ENCODE results near the gene TRABD2B.

TRABD2B gene

GRCh38 chr1:47818682-47819573 is 178.3 kb downstream of the TRABD2B start:
- no peak for DNase-seq

GRCh38 chr1:47817861-47818260 is 179.3 kb downstream of the TRABD2B start:
- DNase-seq, result no peak

DNA sequence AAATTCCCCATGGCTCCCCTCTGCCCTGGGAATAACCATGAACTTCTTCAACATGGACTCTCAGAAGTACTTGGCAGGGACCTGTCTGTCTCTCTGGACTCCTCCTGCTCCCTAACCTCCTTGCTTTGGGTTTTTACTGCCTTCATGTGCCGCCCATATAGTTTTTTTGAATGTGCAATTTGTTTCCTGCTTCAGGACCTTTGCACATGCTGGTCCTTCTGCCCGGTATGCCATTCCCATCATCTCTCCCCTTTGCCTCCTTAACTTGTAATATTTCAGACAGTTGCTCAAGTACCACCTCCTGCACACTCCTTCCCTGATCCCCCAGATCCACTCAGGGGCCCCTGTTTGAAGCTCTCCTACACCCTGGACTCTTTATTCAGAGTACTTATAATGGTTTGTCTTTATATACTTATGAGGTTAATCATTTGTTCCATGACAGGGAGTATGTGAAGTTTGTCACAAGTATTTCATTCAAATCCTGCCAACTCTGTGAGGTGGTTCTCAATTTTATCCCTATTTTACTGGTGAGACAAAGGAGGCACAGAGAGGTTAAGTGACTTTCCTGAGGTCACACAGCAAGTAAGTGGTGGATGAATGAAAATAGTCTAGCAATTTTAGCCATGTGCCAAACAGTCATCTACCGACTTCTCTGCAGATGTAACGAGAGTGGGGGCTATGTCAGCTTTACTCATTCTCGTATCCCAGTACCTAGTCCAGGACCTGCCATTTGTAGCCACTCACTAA is 180.7 kb downstream of the TRABD2B start:
- DNase-seq, result no peak

GRCh38 chr1:47814612-47815395 is 182.4 kb downstream of the TRABD2B start:
- no peak for DNase-seq

DNA sequence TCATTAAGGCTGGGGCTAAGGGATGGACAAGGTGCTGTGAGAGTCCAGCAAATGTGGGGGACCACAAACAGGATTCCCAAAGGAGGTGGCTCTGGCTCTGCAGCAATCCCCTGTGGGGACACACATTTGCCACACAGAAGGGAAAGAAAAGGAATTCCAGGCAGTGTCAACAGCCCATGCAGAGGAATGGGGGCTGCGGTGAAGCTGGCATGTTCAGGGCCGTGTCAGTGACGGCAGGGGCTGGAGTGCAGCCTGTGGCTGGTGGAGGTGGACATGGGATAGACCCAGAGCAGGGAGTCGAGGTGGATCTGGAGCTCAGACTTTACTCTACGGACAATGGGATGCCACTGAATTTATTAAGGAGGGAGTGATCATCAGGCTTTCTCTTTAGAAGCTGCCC is 183.2 kb downstream of the TRABD2B start:
- no peak for DNase-seq

DNA sequence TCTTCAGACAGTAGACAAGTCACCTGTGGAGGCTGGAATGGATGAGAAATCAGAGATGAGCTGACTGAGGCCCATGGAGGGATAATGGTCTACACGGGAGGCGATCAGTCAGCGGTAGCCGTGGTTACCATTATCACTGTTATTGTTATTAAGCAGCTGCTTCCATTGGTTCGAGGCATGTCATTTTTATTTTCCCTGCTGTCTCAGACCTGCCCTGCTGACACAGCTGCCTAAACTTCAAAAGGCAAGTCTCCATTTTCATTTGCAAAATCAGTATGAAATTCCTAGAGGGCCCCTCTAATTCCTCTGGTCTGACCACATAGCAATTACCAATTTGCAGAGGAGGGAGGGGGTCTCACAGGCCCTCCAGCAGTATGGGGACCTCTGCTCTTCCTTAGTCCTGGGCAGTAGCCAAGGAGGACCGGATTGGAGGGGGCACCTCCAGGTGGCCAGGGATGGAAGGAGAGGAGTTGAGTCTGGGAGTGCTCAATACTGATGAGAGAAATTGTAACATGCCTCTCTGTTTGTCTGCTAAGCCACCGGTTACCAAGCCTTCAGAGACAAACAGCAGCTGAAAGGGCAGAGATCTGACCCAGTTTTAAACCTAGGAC is 184.2 kb downstream of the TRABD2B start:
- no peak for DNase-seq

DNA sequence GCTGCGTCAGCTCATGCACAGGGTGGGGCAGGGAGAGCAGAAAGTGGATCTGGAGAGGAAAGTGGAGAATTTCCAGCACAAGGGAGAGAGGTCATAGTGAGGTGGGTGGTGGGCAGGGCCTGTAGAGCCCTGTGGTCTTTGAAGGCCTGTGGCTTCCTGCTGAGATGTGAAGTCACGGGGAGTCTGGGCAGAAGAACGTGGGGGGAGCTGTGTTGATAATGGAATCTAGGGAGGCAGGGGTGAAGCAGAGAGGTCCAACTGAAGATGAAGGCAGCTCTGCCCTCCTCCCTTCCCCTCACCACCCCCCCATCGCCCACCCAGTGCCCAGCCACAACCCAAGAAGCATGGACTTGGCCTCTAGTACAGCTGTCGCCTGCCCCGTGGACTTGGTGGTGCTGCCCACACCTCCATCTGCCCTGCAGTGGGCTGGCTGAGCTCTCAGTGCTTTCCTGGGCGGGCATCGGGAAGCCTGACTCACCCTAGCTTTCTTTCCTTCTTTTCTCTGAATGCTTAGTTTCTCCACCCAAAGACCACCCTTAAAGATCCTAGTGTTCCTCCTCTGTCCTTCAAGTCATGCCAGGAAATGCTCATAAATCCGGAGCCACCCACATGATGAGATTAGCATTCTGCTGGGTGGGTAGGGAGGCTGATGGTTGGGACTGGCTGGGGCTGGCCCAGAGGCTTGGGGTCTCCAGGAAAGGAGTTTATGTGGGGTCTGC is 186.1 kb downstream of the TRABD2B start:
- DNase-seq, result no peak

DNA sequence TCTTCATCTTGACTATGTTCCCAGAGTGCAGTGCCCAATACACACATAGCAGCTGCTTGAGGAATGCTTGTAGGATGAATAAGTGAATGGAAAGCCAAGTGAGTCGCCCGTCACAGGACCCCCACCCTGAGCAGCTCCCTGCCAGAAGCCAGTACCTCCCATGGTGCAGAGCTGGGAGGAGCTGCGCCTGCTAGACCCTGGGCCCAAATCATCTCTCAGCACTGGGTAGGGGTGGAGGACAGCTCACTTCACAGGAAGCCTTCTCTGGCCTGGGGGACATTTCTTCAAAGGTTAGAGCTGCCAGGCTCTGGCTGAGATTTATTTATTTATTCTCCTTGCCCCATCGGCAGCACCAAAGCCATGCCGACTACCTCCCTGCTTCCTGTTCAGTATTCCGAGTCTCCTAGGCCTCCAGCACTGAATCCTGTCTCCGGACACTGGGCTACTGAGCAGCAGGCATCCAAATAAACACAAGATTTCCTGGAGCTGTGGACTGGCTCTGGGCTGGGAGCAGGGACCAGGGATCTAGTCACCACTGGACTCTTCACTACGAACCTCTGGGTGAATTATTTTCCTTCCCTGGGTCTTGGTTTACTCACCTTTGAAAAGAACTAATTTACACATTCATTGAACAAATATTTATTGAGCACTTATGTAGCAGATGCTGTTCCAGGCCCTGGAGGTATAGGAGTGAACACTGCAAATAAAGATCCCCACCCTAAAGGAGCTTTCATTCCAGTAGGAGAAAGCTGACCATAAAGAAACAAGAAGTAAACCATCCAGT is 187.7 kb downstream of the TRABD2B start:
- no peak for DNase-seq

DNA sequence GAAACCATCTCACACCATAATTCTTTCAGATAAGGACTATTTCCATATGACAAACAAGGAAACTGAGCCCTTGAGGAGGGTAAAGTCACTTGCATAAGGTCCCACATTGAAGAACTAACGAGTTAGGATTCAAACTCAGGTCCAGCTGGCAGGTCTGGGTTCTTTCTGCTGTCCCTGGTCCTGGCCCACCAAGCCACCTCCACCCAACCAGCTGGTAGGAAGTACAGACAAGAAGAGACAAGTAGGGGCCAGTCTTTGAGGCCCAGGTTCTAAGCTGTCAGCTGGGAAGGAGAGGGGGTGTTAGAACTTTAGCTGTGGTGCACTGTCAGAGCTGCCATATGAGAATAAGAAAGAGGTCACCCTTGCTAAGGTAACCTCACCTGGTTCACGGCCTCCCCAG is 188.6 kb downstream of the TRABD2B start:
- no peak for DNase-seq

DNA sequence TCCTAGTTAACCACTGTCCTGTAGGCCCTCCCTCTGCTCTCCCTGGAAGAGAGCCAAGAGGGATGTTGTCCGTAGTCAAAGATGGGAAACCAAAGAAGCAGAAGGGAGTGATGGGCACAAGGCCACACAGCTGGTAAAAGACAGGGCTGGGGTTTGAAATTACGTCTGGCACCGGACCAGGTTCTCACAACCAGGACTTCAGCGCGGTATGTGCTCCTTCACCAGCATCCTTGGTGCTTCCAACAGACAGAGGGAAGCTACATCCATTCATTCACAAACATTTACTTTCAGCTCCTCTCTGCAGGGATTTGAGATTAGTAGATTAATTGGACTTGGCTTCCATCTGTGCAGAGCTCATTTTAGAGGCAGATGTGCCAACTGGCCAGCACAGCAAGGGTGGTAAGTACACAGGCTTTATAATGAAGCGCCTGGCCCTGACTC is 191.2 kb downstream of the TRABD2B start:
- DNase-seq, result no peak

DNA sequence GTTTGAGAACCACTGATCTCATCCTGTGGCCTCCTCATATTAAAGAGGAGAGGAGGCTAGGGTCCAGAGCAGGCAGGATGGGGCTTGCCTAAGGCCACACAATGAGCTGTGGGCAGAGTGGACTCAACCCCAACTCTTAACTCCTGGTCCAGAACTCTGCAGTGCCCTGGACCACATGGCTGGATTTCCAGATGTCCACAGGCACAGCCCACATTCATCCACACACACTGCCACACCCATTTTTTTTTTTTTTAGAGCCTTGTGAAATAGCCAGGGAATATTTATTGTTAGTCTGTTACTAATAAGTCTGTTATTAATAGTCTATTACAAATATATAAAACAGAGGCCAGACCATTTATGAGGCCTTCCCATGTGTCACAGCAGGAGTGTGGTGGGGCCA is 192.2 kb downstream of the TRABD2B start:
- no peak for DNase-seq

GRCh38 chr1:47803815-47804501 is 193.2 kb downstream of the TRABD2B start:
- no peak for DNase-seq

DNA sequence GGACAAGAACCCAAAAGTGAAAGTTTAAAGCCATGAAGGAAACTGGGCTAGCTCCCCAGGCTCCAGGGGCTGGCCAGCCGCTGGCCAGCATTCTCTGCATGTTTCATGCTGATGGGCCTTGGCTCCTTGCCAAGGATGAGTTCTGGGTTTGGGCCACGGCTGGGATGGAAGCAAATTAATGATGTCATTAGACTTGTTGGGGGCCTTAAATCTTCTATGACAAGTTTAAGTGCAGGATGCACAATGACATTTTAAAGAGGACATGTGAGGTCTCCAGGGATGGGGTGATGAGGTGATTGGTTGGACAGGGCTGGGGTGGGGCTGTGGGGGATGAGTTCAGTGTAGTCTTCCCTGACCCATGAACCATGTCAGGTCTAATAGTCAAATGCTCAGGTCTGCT is 199.6 kb downstream of the TRABD2B start:
- no peak for DNase-seq

DNA sequence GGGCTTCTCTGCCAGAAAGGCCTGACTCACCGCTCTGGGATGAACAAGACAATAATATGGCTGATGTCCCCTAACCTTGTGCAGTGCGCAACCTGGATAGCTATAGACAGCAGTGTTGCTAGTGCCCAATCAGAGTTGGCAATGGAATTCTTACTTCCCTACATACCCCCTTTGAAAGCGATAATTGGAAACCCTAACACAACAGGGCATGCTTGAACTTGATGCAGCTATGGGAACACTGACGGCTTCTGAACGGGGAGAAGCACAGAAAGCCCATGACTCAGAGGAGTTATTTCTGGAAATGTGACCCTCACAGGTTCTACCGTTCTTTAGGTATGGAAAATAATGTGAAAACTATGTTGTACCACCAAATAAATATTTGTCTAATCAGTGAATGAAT is 200.6 kb downstream of the TRABD2B start:
- no peak for DNase-seq

- no peak for DNase-seq
These were observed 202.1 kb downstream of the TRABD2B start for GRCh38 chr1:47795102-47795501.

GRCh38 chr1:47794530-47794929 is 202.7 kb downstream of the TRABD2B start:
- DNase-seq, result no peak

GRCh38 chr1:47794081-47794480 is 203.1 kb downstream of the TRABD2B start:
- DNase-seq, result no peak

DNA sequence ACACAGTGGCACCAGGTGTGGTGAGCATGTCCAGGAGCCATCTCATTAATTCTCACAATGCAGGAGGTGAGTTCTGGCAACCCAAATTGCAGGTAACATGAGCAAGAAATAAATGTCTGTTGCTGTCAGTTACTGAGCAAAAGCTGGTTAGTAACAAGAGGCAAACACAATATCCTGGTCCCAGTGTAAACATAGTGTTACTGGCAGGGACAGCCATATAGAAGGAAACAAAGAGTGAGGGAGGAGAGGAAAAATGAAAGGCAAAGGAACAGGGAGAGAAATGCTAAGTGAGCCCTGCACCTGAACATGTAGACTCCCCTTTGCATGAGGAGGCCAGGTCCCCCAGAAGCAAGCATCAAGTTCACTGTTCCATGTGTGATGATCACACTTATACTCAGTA is 203.6 kb downstream of the TRABD2B start:
- no peak for DNase-seq

DNA sequence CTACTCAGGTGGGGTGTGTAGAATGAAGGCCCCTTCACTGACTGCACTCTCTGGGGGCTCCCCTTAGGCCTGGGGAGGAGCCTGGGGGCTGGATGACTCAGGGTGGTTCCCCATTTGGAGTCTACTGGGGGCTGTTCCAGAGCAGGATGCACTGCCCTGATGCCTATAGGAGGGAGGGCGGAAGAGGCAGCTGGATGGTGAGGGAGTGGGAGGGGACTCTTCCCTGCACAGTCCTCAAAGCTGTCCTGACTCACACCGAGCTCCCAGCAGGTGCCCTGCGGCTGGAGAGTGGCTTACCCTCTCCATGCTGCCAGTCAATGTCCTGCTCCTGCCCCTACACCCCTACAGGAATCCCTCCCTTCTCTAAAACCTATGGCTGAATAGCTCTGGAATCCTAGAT is 204.4 kb downstream of the TRABD2B start:
- no peak for DNase-seq

DNA sequence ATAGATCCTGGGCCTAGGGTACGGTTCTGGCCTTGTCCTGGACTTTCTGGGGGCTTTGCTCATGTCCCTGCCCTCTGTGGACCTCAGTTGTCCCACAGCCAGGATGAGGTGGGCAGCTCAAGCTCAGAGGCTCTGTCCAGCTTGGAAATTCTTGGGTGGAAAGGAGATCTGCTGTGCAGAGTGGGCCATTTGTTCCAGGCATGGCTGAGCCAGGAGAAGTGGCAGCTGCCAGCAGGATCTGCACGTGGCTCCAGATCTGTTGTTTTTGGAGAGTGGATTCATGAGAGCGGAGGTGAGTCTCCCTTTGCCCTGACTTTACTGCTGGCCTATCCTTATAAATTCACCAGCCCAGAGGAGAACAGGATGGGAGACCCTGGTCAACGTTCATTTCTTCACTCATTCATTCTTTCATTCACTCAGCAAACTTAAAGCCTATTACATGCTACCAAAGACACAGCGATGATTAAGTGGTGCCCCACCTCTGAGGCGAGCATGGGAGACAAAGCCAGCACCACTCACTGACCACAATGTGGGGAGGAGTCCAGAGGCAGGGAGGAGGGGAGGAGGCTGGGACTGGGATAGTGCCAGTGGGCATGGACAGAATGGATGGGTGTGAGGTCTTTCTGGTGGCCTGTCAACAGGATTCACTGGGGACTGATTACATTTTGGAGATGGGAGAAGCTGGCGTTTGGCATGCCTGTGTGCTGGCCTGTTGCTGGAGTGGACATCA is 205.1 kb downstream of the TRABD2B start:
- DNase-seq, result no peak

All from activated effector memory CD4-positive, alpha-beta T cell treated with anti-CD3 and anti-CD28 coated beads, Interleukin-2, amount 50 U/mL, for 16 hours (primary cell).